GM19238 (cell line): ENCODE data around the gene LRP1B.
"Not testable (repeated sequence)": the region's sequence is repeated elsewhere in the genome, so short reads cannot be mapped to it uniquely, and the experiment has no call there.

Source experiments
- DNase-seq: peaks from one replicate; pipeline ENCODE4 v3.0.0; 2011; ENCODE audit warnings: low spot score; ENCODE audit not compliant: insufficient read length

LRP1B gene

DNA sequence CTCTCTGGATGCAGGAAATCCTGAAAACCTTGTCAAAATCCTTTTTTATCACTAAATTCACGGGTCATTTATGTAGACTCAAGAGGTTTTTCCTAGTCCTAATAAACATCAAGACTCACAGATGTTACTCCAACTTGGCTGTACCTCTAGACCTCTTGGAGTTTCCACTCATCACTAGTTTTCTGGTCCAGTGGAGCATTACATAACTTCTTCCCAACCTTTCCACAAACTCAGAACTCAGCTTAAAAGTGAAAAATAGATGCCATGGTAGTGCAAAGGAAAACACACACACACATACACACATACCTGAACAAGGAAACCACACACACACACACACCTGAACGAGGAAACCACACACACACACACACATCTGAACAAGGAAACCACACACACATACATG, 807.2 kb downstream of the LRP1B start:
- DNase-seq, result no peak

DNA sequence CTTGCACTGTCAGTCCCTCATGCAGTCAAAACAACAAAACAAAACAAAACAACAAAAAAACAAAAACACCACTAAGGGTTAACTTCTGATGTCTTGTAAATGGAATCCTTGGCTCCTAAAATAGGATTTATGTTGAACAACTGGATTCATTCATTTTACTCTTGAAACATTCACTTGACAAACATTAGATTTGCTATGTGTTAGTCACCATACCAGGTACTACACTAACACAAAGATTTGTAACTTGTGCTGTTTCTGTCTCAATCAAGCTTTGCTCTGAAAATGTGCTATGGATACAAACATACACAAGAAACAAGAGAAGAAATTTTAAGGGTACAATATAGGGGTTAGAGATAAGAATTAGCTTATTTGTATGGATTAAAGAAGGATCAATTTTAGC, 812.8 kb downstream of the LRP1B start:
- DNase-seq, result no peak

DNA sequence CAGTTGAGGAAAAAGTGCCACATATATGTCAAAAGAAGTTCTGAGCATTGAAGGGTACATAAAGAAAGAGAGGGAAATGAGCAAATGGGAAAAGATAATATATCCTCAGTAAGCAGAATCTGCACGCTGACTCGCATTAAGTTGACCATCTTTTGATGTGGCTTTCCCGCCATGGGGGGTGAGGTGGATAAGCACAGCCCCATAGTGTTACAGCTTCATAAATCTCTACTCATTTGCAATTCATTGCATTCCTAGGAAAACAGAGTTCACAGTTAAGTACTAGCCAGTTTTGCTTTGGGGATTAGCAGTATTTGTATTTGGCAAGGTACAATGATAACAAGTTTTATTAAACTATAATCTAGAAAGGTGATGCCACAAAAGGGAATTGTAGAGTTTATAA, 814.2 kb downstream of the LRP1B start:
- no peak for DNase-seq

DNA sequence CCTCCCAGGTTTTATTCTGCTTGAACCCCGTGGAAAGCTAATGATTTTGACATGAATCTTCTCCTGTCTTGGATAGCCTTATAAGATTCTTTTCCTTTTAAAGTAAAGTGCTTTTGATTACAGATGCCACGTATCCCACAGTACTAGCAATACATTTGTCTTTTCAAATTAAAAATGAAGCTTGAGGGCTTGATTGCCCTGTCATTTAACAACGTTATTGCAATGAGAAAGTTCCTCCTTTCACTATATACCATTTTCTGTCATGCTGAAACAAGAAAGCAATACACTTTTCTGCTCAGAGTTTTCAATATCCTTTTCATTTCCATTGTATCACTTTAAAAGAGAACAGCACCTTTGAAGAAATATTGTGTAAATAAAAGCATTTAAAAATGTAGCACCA, 814.7 kb downstream of the LRP1B start:
- no peak for DNase-seq

DNA sequence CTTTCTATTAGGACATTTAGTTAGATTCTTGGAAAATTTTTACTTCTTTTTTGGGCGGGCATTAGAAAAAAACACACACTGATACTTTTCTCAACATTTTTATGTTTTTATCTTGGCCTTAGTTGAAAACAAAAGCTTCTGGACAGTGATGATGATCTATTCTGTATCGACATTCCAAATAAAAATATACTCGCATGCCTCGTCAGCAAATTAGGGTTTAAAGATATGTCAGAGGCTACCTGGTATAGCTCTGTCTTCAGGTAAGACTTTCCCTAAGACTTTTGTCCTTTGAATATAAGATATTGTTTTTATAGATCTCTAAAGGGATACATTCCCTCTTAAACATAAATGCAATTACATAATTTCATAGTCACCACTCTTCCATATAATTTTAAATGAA, 816.8 kb downstream of the LRP1B start:
- DNase-seq, result no peak

DNA sequence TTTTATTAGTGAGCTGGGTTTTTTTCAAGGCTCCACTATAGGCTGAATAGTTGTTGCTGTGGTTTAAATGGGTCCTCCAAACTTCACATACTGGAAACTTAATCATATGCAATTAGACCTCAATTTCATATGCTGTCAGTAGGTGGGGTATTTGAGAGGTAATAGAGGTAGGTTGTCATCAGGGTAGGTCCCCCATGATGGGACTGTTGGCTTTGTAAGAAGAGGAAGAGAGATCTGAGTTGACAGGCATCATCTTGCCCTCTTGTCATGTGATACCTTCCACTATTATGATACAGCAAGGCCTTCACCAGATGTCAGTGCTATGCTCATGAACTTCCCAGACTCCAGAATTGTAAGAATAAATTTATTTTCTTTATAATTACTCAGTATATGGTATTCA, 819.4 kb downstream of the LRP1B start:
- DNase-seq, result no peak

DNA sequence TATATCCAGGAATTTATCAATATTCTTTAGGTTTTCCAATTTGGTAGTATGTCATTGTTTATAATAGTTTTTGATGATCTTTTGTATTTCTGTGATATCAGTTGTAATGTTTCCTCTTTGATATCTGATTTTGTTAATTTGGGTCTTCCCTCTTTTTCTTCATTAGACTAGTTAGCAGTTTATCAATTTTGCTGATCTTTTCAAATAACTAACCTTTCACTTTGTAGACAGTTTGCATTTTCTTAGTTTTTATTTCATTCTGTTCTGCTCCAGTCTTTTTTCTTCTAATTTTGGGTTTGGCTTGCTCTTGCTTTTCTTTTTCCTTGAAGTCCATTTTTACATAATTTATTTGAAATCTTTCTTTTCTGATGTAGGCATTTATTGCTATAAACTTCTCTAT, 824.4 kb downstream of the LRP1B start:
- DNase-seq, result no peak

DNA sequence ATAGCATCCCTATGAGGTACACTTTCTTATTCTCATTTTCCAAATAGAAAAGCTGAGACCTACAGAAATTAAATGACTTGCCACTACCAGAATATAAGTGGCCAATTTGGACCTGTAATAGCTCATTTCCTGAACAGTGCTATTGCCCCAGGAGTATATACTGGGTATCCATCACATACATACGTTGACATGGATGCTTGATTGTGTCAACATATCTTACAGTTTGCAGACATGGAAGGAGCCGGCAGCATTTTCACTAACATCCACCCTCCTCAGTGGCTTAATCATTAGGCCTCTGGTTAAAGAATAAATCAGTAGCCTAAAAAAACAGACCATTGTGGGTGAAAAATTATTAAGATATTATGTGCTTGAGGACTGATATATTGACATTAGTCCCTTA, 829.3 kb downstream of the LRP1B start:
- no peak for DNase-seq

DNA sequence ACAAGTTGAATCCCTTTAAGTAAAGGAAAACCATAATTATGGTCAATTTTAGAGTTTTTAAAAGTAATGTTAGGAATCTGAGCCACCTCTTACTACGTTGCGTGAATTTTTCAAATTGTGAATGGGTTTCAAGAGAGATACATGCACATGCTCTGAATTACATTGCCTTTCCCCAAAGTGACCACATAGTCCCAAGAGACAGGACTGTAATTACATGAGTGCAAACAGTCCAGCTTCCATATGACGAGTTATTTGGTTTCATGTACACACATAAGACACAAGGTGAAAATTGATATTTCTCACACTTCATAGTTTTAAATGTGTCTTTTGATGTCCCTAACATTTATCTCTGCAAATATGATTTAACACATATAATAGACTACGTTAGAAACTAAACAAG, 850.8 kb downstream of the LRP1B start:
- no peak for DNase-seq

DNA sequence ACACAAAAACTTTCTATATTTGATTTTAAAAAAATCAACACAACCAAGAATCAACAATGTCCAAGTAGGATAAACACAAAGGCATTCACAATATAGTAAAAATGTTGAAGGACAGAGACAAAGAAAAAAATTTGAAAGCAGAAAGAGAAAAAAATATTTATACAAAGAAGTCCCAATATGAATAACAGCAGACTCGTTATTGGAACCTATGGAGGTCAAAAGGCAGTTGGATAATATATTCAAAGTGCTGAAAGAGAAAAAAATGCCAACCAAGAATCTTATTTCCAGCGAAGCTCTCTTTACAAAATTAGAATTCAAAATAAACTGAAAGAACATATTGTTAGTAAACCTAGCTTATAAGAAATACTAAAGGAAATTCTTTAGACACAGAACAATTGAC, 859.5 kb downstream of the LRP1B start:
- no peak for DNase-seq

DNA sequence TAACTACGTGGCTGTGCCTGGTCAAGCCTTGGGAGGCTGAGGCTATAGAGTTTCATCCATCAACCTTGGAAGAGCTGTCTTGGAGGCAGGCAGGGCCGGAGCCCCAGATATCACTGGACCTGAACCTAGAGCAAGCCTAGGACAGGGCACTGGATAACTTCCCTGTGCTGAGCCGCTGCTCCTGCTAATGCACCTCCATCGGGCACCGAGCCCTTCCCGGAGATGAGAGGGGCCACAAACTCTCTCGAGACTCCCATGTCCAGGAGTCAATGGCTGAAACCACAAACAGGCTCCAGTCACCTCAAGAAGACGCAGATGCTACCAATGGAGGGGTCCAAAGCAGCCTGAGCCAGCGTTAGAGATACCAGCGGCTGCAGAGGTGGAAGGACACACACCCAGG, 866.0 kb downstream of the LRP1B start:
- DNase-seq, result no peak

DNA sequence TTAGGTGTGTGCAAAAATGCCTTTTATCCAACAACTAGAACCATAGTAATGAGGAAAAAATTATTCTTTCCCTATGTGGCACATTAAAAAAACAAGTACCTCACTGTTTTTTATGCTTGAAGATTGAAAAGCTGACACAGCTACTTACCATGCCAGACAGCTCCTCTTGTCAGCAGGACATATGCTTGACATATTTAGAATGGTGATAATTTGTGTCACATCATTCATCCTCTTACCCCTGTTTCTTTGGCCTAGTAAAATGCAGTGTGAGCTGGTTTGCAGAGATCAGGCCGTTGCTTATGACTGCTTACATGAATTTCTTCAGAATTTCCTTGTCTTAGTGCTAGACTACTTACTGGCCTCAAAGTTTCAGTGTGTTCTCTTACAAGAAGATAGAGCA, 869.9 kb downstream of the LRP1B start:
- no peak for DNase-seq

DNA sequence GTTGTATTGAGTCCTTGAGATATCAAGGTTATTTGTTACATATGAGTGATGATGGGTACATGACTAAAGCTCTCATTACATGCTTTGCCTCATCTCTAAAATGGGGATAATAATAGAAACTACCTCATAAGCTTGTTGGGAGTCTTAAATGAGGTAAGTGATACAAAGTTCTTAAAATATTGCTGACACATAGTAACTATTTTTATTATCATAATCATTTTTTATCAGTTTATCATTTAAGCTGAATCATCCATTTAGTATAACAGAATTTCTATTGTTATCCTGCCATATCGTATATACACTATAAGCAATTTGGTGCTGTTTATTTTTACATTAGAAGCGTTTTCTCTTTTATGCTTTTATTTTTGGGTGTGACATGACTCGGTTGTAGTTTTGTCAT, 871.1 kb downstream of the LRP1B start:
- DNase-seq, result no peak

DNA sequence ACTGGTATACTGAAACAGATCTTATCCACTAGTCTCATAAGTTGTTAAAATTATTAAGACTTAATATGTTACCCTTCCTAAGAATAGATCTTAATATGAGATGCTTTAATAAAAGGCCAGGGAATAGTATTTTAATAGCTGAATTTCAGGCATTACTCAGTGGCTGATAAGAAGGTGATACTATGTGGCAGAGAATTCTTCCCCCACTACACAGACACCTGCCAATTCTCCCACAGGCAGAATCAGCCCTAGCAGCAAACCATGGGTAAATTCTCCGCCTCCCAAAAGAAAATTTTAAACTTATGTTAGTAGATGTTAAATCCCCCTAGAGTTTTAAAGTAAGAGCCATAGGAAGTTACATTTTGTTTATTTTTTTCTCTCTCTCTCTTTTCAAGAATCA, 888.8 kb downstream of the LRP1B start:
- DNase-seq, result no peak

DNA sequence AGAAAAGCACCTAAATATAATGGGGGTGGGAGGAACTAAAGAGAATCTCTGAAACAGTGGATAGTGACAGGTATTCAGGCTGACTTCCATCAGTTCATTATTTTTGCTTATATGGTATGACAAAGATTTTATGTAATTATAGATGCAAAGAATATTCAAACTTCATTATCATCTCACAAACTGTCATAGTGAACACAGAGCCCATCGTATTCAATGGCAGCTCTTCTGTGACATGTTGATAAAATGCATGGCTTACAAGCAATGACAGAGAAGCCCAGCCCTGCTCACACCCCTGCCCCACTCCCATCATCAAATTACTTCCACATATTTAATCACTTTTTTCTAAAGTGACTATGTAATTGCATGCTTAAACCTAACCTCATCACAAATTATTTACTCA, 904.3 kb downstream of the LRP1B start:
- DNase-seq, result no peak

DNA sequence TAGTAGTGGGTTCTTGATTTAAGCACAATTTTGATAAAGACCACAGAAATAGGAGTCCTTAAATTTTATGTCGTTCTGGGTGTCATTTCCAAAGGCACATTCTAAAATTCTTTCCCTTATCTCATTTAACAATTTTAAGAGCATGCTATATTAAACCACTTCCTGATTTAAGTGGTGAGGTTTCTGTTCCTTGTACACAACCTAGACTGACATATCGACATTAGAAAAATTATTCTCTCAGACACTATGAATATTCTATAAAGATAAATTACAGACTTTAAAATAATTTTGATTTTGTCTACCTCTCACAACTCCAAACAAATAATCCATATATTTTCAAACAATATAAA, 923.8 kb downstream of the LRP1B start:
- no peak for DNase-seq

DNA sequence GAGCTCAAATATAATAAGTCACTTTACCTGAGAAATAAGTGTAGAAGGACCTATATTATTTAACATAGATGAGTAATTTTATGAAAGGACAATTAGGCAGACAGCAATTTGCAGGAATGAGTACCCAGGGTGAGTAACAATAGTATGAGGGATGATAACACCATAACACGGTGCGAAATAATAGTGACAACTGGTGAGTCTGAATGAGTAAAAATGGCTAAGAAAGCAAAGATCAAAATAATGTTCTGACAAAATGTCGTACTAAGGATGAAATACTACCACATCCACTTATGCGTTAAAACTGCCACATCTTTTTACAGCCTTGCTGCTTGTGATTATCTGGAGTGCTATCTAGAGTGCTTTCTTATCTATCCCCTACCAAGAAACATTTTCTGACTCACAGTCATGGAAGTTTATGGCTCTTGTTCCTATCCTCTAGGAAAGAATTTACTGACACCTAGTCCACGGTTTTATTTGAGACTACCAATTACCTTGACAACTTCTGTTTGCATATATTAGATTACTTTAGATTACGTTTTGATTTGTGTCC, 929.7 kb downstream of the LRP1B start:
- no peak for DNase-seq

DNA sequence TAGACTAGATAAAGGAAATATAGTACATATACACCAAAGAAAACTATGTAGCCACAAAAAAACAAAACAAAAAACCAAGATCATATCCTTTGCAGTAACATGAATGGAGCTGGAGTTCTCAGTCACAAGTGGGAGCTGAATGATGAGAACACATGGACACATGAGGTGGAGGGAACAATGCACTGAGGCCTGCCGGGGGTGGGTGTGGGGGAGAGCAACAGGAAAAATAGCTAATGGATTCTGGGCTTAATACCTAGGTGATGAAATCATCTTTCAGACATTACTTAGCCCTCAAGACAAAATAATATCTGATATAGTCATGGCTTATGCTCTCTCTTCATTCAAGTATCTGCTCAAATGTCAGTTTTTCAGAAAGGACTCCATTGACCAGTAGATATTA, 930.6 kb downstream of the LRP1B start:
- no peak for DNase-seq

DNA sequence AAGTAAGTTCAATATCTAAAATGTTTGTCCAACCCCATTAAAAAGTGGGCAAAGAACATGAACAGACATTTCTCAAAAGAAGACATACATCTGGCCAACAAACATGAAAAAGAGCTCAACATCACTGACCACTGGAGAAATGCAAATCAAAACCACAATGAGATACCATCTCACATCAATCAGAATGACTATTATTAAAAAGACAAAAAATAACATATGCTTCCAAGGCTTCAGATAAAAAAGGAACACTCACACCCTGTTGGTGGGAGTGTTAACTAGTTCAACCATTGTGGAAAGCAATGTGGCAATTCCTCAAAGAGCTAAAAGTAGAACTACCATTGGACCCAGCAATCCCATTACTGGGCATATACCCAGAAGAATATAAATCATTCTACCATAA, 931.1 kb downstream of the LRP1B start:
- no peak for DNase-seq

DNA sequence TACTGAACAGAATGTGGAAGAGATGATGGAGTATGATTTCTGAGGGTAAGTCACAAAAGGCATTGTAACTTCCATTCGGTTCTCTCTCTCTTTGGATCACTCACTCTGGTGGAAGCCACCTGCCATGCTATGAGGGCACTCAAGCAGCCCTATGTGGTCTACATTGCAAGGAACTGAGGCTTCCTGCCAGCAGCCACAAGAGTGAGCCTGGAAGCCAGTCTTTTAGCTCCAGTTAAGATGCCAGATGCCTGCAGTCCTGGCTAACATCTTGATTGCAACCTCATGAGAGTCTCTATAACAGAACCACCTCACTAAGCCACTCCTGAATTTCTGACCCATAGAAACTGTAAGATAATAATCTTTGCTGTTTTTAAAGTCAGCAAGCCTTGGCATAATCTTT, 935.7 kb downstream of the LRP1B start:
- DNase-seq, result no peak

DNA sequence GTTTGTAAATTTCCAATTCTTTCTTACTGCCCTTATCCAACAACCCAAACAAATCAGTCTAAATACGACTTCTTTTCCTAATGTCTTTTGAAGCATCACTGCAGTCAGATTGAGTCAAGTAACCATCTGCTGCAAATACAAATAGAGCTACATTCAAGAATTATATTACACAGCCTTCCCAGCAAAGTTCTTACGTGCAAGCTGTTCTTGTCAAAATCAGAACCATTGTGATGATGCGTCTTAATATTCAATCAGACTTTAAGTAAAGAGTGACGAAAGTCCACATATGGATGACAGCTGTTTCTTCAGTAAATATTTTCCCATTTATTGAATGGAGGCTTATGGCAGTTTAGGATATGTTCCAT, 943.8 kb downstream of the LRP1B start:
- DNase-seq, result no peak

DNA sequence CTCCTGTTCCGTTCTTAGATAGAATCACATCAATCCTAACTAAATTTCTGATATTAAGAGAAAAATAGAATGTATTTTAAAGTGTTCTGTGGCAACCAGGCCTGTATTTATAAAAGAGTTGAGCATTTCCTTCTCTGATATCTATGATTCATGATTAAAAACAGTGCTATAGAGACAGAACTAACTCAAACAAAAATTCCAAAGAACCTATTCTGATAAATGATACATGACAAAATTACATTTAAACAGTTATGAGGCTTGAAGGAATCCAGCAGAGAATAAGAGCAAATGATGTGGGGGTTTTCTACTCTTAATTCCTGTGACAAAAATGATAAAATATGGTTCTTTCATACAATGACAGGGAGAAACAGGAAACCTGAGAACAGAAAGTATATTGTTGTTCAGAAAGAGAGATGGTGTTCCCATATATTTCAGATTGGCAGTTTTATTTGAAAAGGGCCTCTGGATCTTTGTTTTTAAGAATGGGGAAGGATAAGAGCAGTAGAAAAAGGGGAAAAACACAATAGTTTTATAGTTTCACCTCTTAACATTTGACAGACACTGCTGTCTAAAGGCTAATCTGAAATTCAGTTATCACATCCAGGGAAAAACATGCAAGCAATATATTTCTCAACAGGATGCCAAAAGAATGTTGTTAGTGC, 944.3 kb downstream of the LRP1B start:
- no peak for DNase-seq

DNA sequence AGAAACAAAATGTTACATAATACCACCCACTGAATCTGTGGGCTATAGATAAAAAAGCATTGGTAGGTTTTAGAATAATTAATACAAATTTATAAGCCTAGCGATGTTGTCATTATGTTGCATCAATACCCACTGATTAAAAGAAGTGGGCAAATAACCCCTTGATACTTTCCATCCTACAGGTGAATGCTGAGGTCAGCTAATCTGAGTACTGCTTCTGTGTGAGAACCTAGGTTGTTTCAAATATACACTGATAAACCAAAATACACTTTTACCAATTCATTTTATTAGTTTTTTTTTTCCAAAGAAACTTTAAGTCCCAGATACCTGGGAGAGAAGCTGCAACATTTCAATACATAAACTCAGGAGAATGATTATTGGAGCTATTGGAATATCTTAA, 948.6 kb downstream of the LRP1B start:
- no peak for DNase-seq

DNA sequence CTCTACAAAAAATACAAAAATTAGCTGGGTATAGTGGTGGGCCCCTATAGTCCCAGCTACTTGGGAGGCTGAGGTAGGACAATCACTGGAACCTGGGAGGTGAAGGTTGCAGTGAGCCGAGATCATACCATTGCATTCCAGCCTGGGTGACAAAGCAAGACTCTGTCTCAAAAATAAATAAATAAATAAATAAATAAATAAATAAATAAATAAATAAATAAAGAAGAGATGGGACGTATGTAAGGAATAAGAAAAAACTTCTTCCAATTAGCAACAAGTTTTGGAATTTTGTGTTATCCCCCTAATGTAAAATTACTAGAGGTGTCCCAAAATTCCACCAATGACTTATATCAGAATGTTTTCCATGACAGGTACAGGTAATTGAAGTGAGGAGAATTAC, 961.7 kb downstream of the LRP1B start:
- DNase-seq, result not testable (repeated sequence)
